Uterus (tissue), 2 donors: ENCODE measurements around the gene TMEM40.

Experiments
- CTCF ChIP-seq, 4 experiments: fragments of 200-600 bp in 2 of 4; fragments of 450-650 bp in 2 of 4; sonication (generic) in 2 of 4; IDR thresholded peaks; one replicate each; pipeline ENCODE4 v1.5.1; 2016 to 2019; ENCODE audit warnings: antibody characterized with exemption in 4 of 4, mild to moderate bottlenecking in 2 of 4, moderate library complexity in 1 of 4
- POLR2A ChIP-seq, 2 donors: fragments of 450-650 bp; IDR thresholded peaks; one replicate each; pipeline ENCODE4 v1.6.1; 2016; ENCODE audit warnings: antibody characterized with exemption in 2 of 2, mild to moderate bottlenecking in 1 of 2, moderate library complexity in 1 of 2

- TF ChIP-seq CTCF (IDR thresholded peaks at IDR 0.05) (no peak), POLR2A (IDR thresholded peaks at IDR 0.05) (no peak)
Observed at GRCh38 chr3:12791430-12791829, 32.4 kb upstream of the TMEM40 start.
